Neural cell (in vitro differentiated cells): Measurements from ENCODE around the gene MYORG. TPM values are rescaled to one million over a fixed set of nuclear protein-coding genes. Genes with fewer than 3 reads are reported as not detected.

ENCODE experiments used
- H2AFZ ChIP-seq: fragments of 200-600, 300-800 bp; sonication (generic), shearing (Covaris generic); 2 replicates; pipeline ENCODE4 v1.6.0; 2014; ENCODE audit warnings: low read depth, mild to moderate bottlenecking, antibody characterized with exemption, low read length, moderate library complexity
- H3F3A ChIP-seq: fragments of 200-600 bp; shearing (Covaris generic); 2 replicates; pipeline ENCODE4 v1.6.1; 2016; ENCODE audit warnings: mild to moderate bottlenecking, moderate library complexity, mixed read lengths, antibody characterized with exemption, low read length; ENCODE audit not compliant: insufficient read depth, poor library complexity, severe bottlenecking
- H3K27ac ChIP-seq: fragments of 200-600, 300-800 bp; sonication (generic), shearing (Covaris generic); 2 replicates; pipeline ENCODE4 v1.5.1; 2014; ENCODE audit warnings: mild to moderate bottlenecking, low read length, moderate library complexity
- H3K27me3 ChIP-seq: fragments of 300-800, 200-600 bp; sonication (generic), shearing (Covaris generic); 2 replicates; pipeline ENCODE4 v1.6.0; 2014; ENCODE audit warnings: mild to moderate bottlenecking, low read depth, low read length, moderate library complexity; ENCODE audit not compliant: insufficient read depth
- H3K36me3 ChIP-seq: fragments of 300-800, 200-600 bp; sonication (generic), shearing (Covaris generic); 2 replicates; pipeline ENCODE4 v1.5.1; 2014; ENCODE audit warnings: mild to moderate bottlenecking, antibody characterized with exemption, low read length, moderate library complexity; ENCODE audit not compliant: insufficient read depth
- H3K4me2 ChIP-seq: fragments of 300-800, 200-600 bp; sonication (generic), shearing (Covaris generic); 2 replicates; pipeline ENCODE4 v1.6.0; 2014; ENCODE audit warnings: mild to moderate bottlenecking, low read length
- H3K4me3 ChIP-seq: fragments of 300-800, 200-600 bp; sonication (generic), shearing (Covaris generic); 2 replicates; pipeline ENCODE4 v1.5.1; 2014; ENCODE audit warnings: mild to moderate bottlenecking, low read length, moderate library complexity
- H3K79me2 ChIP-seq: fragments of 200-600 bp; shearing (Covaris generic); replicated peaks from 2 replicates; pipeline ENCODE4 v1.6.0; 2014; ENCODE audit warnings: mild to moderate bottlenecking, low read length, moderate library complexity; ENCODE audit not compliant: insufficient read depth
- H3K9ac ChIP-seq: fragments of 300-800, 200-600 bp; sonication (generic), shearing (Covaris generic); 2 replicates; pipeline ENCODE4 v1.6.1; 2016; ENCODE audit warnings: mild to moderate bottlenecking, low read length, mixed read lengths
- H3K9me2 ChIP-seq: fragments of 200-600 bp; shearing (Covaris generic); 2 replicates; pipeline ENCODE4 v1.6.1; 2016; ENCODE audit warnings: mild to moderate bottlenecking, low read length, mixed read lengths; ENCODE audit not compliant: insufficient read depth
- H3K9me3 ChIP-seq: fragments of 200-600, 300-800 bp; sonication (generic), shearing (Covaris generic); 2 replicates; pipeline ENCODE4 v1.6.1; 2016; ENCODE audit warnings: mild to moderate bottlenecking, mixed run types, low read length, moderate library complexity, mixed read lengths
- H4K20me1 ChIP-seq: fragments of 200-600 bp; shearing (Covaris generic); 2 replicates; pipeline ENCODE4 v1.6.1; 2016; ENCODE audit warnings: mild to moderate bottlenecking, mixed run types; ENCODE audit not compliant: insufficient read depth
- EP300 ChIP-seq: fragments of 450-650 bp; conservative IDR thresholded peaks from 2 replicates; pipeline ENCODE4 v1.6.1; 2014; ENCODE audit warnings: antibody characterized with exemption, mild to moderate bottlenecking, moderate library complexity; ENCODE audit not compliant: poor library complexity, severe bottlenecking
- EZH2 ChIP-seq: fragments of 200-600, 300-800 bp; shearing (Covaris generic), sonication (generic); IDR thresholded peaks from 2 replicates; pipeline ENCODE4 v1.6.1; 2014; ENCODE audit warnings: antibody characterized with exemption, low read length, borderline replicate concordance, mild to moderate bottlenecking; ENCODE audit not compliant: insufficient read depth, poor library complexity, severe bottlenecking
- MXI1 ChIP-seq: fragments of 450-650 bp; conservative IDR thresholded peaks from 2 replicates; pipeline ENCODE4 v1.6.1; 2014; ENCODE audit warnings: antibody characterized with exemption, mild to moderate bottlenecking; ENCODE audit not compliant: poor library complexity, severe bottlenecking
- POLR2AphosphoS5 ChIP-seq: IDR thresholded peaks from 2 replicates; pipeline ENCODE4 v1.6.1; 2012
- RAD21 ChIP-seq: fragments of 450-650 bp; conservative IDR thresholded peaks from 2 replicates; pipeline ENCODE4 v1.6.1; 2014; ENCODE audit warnings: antibody characterized with exemption, mild to moderate bottlenecking, moderate library complexity
- SMC3 ChIP-seq: fragments of 450-650 bp; conservative IDR thresholded peaks from 2 replicates; pipeline ENCODE4 v1.6.1; 2014; ENCODE audit warnings: antibody characterized with exemption, mild to moderate bottlenecking, moderate library complexity; ENCODE audit not compliant: poor library complexity
- TAF1 ChIP-seq: IDR thresholded peaks from 2 replicates; pipeline ENCODE4 v1.6.1; 2012; ENCODE audit warnings: low read depth
- polyA plus RNA-seq: library from polyadenylated mRNA; depleted of rRNA; stranded (reverse); fragments of >200 nt; gene quantifications from 2 replicates; pipeline ENCODE4 v1.2.3, GENCODE V29; 2014
- TF ChIP-seq, protein P1 (sequence below): fragments of 450-650 bp; IDR thresholded peaks from 2 replicates; pipeline ENCODE4 v1.5.1; 2014; ENCODE audit warnings: antibody characterized with exemption, mild to moderate bottlenecking, moderate library complexity; ENCODE audit not compliant: poor library complexity, severe bottlenecking
- TF ChIP-seq, protein P2 (sequence below): IDR thresholded peaks from 2 replicates; pipeline ENCODE4 v1.6.1; 2012; ENCODE audit warnings: borderline replicate concordance

MYORG gene
- polyA plus RNA-seq, 1 donor from 2014 or later, result 0.58 TPM

GRCh38 chr9:34343605-34344004 lies 33.1 kb downstream of the MYORG start:
- no peaks in the 10 kb centered on the region for H3F3A ChIP-seq
- no peaks in the 10 kb centered on the region for H3K36me3 ChIP-seq
- no peak overlapping the region for H3K4me2 ChIP-seq
- no peak overlapping the region for H3K27ac ChIP-seq
- no peaks in the 10 kb centered on the region for H3K27me3 ChIP-seq
- H3K9me3 ChIP-seq, result no peaks in the 10 kb centered on the region
- no peak overlapping the region for H2AFZ ChIP-seq
- no peaks in the 10 kb centered on the region for H3K79me2 ChIP-seq
- no peaks in the 10 kb centered on the region for H4K20me1 ChIP-seq
- H3K9ac ChIP-seq, result no peak overlapping the region
- no peaks in the 10 kb centered on the region for H3K9me2 ChIP-seq
- TF ChIP-seq, protein P1, sequence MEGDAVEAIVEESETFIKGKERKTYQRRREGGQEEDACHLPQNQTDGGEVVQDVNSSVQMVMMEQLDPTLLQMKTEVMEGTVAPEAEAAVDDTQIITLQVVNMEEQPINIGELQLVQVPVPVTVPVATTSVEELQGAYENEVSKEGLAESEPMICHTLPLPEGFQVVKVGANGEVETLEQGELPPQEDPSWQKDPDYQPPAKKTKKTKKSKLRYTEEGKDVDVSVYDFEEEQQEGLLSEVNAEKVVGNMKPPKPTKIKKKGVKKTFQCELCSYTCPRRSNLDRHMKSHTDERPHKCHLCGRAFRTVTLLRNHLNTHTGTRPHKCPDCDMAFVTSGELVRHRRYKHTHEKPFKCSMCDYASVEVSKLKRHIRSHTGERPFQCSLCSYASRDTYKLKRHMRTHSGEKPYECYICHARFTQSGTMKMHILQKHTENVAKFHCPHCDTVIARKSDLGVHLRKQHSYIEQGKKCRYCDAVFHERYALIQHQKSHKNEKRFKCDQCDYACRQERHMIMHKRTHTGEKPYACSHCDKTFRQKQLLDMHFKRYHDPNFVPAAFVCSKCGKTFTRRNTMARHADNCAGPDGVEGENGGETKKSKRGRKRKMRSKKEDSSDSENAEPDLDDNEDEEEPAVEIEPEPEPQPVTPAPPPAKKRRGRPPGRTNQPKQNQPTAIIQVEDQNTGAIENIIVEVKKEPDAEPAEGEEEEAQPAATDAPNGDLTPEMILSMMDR, result no peak
- TF ChIP-seq MXI1, result no peak
- no peak for TF ChIP-seq SMC3
- TF ChIP-seq RAD21, result no peak
- TF ChIP-seq POLR2AphosphoS5, result no peak
- no peak for TF ChIP-seq TAF1
- no peak for TF ChIP-seq EZH2
- no peak for TF ChIP-seq EP300
- TF ChIP-seq, protein P2, sequence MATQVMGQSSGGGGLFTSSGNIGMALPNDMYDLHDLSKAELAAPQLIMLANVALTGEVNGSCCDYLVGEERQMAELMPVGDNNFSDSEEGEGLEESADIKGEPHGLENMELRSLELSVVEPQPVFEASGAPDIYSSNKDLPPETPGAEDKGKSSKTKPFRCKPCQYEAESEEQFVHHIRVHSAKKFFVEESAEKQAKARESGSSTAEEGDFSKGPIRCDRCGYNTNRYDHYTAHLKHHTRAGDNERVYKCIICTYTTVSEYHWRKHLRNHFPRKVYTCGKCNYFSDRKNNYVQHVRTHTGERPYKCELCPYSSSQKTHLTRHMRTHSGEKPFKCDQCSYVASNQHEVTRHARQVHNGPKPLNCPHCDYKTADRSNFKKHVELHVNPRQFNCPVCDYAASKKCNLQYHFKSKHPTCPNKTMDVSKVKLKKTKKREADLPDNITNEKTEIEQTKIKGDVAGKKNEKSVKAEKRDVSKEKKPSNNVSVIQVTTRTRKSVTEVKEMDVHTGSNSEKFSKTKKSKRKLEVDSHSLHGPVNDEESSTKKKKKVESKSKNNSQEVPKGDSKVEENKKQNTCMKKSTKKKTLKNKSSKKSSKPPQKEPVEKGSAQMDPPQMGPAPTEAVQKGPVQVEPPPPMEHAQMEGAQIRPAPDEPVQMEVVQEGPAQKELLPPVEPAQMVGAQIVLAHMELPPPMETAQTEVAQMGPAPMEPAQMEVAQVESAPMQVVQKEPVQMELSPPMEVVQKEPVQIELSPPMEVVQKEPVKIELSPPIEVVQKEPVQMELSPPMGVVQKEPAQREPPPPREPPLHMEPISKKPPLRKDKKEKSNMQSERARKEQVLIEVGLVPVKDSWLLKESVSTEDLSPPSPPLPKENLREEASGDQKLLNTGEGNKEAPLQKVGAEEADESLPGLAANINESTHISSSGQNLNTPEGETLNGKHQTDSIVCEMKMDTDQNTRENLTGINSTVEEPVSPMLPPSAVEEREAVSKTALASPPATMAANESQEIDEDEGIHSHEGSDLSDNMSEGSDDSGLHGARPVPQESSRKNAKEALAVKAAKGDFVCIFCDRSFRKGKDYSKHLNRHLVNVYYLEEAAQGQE, result no peak
- no peak overlapping the region for H3K4me3 ChIP-seq

- Histone ChIP-seq H3K4me3 (no peak overlapping the region), H3F3A (no peaks in the 10 kb centered on the region), H3K4me2 (no peak overlapping the region), H3K36me3 (no peaks in the 10 kb centered on the region), H3K79me2 (no peaks in the 10 kb centered on the region), H2AFZ (no peak overlapping the region), H3K27me3 (no peaks in the 10 kb centered on the region), H3K27ac (no peak overlapping the region), H4K20me1 (no peaks in the 10 kb centered on the region), H3K9ac (no peak overlapping the region), H3K9me2 (no peaks in the 10 kb centered on the region), H3K9me3 (no peaks in the 10 kb centered on the region)
- TF ChIP-seq SMC3 (no peak), MXI1 (no peak), TAF1 (no peak)
- TF ChIP-seq, protein P2, result no peak
Observed at GRCh38 chr9:34343090-34343489, 33.6 kb downstream of the MYORG start.
